ENCODE results near the gene TREML4. TPM values are rescaled to one million over a fixed set of nuclear protein-coding genes. Genes with fewer than 3 reads are reported as not detected.

The TREML4 gene
- total and polyA plus RNA-seq, 9 of the 15 experiments (the other 6 are each of a cell fraction or from before 2014, with no cell fraction given): not detected

- TF ChIP-seq ZHX1 (conservative IDR thresholded peaks at IDR 0.05; ENCODE audit: low read length) (0 out of 2 replicates have a peak, but pooled peaks have one; percentile 30), REST (IDR thresholded peaks at IDR 0.05; ENCODE audit: borderline replicate concordance) (peak; percentile 67; the same call in 1 of the 2 replicates), REST (CRISPR knock-in tag; IDR thresholded peaks at IDR 0.05; ENCODE audit: low read depth) (no peak), MAFG (tag; conservative IDR thresholded peaks at IDR 0.05) (peak; percentile 82), ZNF780A (CRISPR knock-in tag; IDR thresholded peaks at IDR 0.05) (no peak), ZKSCAN1 (IDR thresholded peaks at IDR 0.05; ENCODE audit: low read depth, low read length) (0 out of 2 replicates have a peak, but pooled peaks have one; percentile 59), SAP30 (IDR thresholded peaks at IDR 0.05; ENCODE audit: borderline replicate concordance, insufficient read depth, low read depth, low read length, poor library complexity, severe bottlenecking) (no peak), C11orf30 (IDR thresholded peaks at IDR 0.05; ENCODE audit: low read depth) (peak; percentile 82), ZNF589 (CRISPR knock-in tag; IDR thresholded peaks at IDR 0.05; ENCODE audit: low read depth) (no peak), POLR2AphosphoS2 (IDR thresholded peaks at IDR 0.05; ENCODE audit: low read length) (no peak), NR3C1 (CRISPR knock-in tag; IDR thresholded peaks at IDR 0.05) (no peak), ARID2 (IDR thresholded peaks at IDR 0.05) (no peak), SOX6 (IDR thresholded peaks at IDR 0.05) (peak; percentile 85), TAF7 (tag; IDR thresholded peaks at IDR 0.05) (no peak), ZBTB17 (CRISPR knock-in tag; IDR thresholded peaks at IDR 0.05) (no peak), E2F6 (IDR thresholded peaks at IDR 0.05; ENCODE audit: borderline replicate concordance in 1 of 2, extremely low read depth in 1 of 2, insufficient read depth in 1 of 2, insufficient read length in 1 of 2, low read depth in 1 of 2, low read length in 1 of 2, poor library complexity in 1 of 2, severe bottlenecking in 1 of 2) (peak in 1 of 2 experiments; percentile 43)
These were observed 50.7 kb downstream of the TREML4 start (continued) for GRCh38 chr6:41278699-41279405.
